T-helper 1 cell treated with Interleukin-12 subunit alpha and Interleukin-12 subunit beta and Interleukin-4 antibody, amounts not matched to agents 30 μg/mL and 1 μg/mL, for 36 hours (primary cell): Measurements from ENCODE around the gene REST.
A peak's percentile ranks its signal among the peaks of the same experiment; 100 is the strongest.
"Not testable (repeated sequence)": the region's sequence is repeated elsewhere in the genome, so short reads cannot be mapped to it uniquely, and the experiment has no call there.

Experiments used
- H3K27ac Mint-ChIP-seq: one replicate; pipeline ENCODE4 v1.8.0; 2021; ENCODE audit warnings: mild to moderate bottlenecking, mixed read lengths
- H3K27me3 Mint-ChIP-seq: one replicate; pipeline ENCODE4 v1.8.0; 2021; ENCODE audit warnings: low read depth, mixed read lengths
- H3K36me3 Mint-ChIP-seq: one replicate; pipeline ENCODE4 v1.8.0; 2021; ENCODE audit warnings: low read depth, mixed read lengths
- H3K4me1 Mint-ChIP-seq: one replicate; pipeline ENCODE4 v1.8.0; 2021; ENCODE audit warnings: low read depth, mixed read lengths
- H3K4me3 Mint-ChIP-seq: one replicate; pipeline ENCODE4 v1.8.0; 2021; ENCODE audit warnings: mild to moderate bottlenecking, moderate library complexity, mixed read lengths
- H3K9me3 Mint-ChIP-seq: one replicate; pipeline ENCODE4 v1.8.0; 2021; ENCODE audit warnings: mixed read lengths

REST gene

GRCh38 chr4:56939826-56940225 lies 32.1 kb downstream of the REST start:
- H3K36me3 Mint-ChIP-seq: peaks cover 17% of the 10 kb centered on the region
- not testable (repeated sequence) for H3K4me1 Mint-ChIP-seq, H3K9me3 Mint-ChIP-seq, H3K4me3 Mint-ChIP-seq, H3K27ac Mint-ChIP-seq, H3K27me3 Mint-ChIP-seq

- no peaks in the 10 kb centered on the region for H3K27me3 Mint-ChIP-seq
- no peaks in the 10 kb centered on the region for H3K9me3 Mint-ChIP-seq
- no peak overlapping the region for H3K27ac Mint-ChIP-seq
- H3K4me1 Mint-ChIP-seq: peaks cover 2% of the 10 kb centered on the region
- peaks cover 17% of the 10 kb centered on the region for H3K36me3 Mint-ChIP-seq
- H3K4me3 Mint-ChIP-seq: no peak overlapping the region
Measured at GRCh38 chr4:56940403-56940802, 32.7 kb downstream of the REST start.

GRCh38 chr4:56940971-56941370 lies 33.3 kb downstream of the REST start:
- H3K27ac Mint-ChIP-seq: no peak overlapping the region
- no peaks in the 10 kb centered on the region for H3K9me3 Mint-ChIP-seq
- H3K4me3 Mint-ChIP-seq: no peak overlapping the region
- H3K27me3 Mint-ChIP-seq: no peaks in the 10 kb centered on the region
- peaks cover 2% of the 10 kb centered on the region for H3K4me1 Mint-ChIP-seq
- H3K36me3 Mint-ChIP-seq: peaks cover 17% of the 10 kb centered on the region

GRCh38 chr4:56941403-56941802 lies 33.7 kb downstream of the REST start:
- Mint-ChIP-seq H3K27me3 (no peaks in the 10 kb centered on the region), H3K4me3 (no peak overlapping the region), H3K36me3 (peaks cover 17% of the 10 kb centered on the region), H3K4me1 (peaks cover 2% of the 10 kb centered on the region), H3K27ac (no peak overlapping the region), H3K9me3 (no peaks in the 10 kb centered on the region)

- Mint-ChIP-seq H3K36me3 (no peaks in the 10 kb centered on the region), H3K4me1 (peaks cover 3% of the 10 kb centered on the region), H3K9me3 (no peaks in the 10 kb centered on the region), H3K27me3 (no peaks in the 10 kb centered on the region), H3K4me3 (no peak overlapping the region), H3K27ac (no peak overlapping the region)
Measured at GRCh38 chr4:56953680-56954520, 46.2 kb downstream of the REST start.

- Mint-ChIP-seq H3K27ac (no peak overlapping the region), H3K9me3 (no peaks in the 10 kb centered on the region), H3K36me3 (peaks cover 5% of the 10 kb centered on the region), H3K4me1 (peaks cover 1% of the 10 kb centered on the region), H3K4me3 (no peak overlapping the region), H3K27me3 (no peaks in the 10 kb centered on the region)
Measured at GRCh38 chr4:56958111-56958517, 50.4 kb downstream of the REST start.

- Mint-ChIP-seq H3K4me1 (peaks cover 1% of the 10 kb centered on the region), H3K36me3 (peaks cover 5% of the 10 kb centered on the region), H3K4me3 (no peak overlapping the region), H3K27ac (no peak overlapping the region), H3K27me3 (no peaks in the 10 kb centered on the region), H3K9me3 (no peaks in the 10 kb centered on the region)
Measured at GRCh38 chr4:56959100-56959499, 51.4 kb downstream of the REST start.

- H3K27ac Mint-ChIP-seq: no peak overlapping the region
- no peak overlapping the region for H3K4me3 Mint-ChIP-seq
- H3K4me1 Mint-ChIP-seq: peaks cover 1% of the 10 kb centered on the region
- H3K27me3 Mint-ChIP-seq: no peaks in the 10 kb centered on the region
- H3K9me3 Mint-ChIP-seq: no peaks in the 10 kb centered on the region
- H3K36me3 Mint-ChIP-seq: peaks cover 15% of the 10 kb centered on the region
Measured at GRCh38 chr4:56961107-56961500, 53.4 kb downstream of the REST start.

GRCh38 chr4:56971383-56971782 lies 63.7 kb downstream of the REST start:
- H3K9me3 Mint-ChIP-seq: peaks cover 12% of the 10 kb centered on the region
- H3K36me3 Mint-ChIP-seq: peaks cover 54% of the 10 kb centered on the region
- peaks cover 31% of the 10 kb centered on the region for H3K4me1 Mint-ChIP-seq
- H3K4me3 Mint-ChIP-seq: no peak overlapping the region
- no peak overlapping the region for H3K27ac Mint-ChIP-seq
- no peaks in the 10 kb centered on the region for H3K27me3 Mint-ChIP-seq

GRCh38 chr4:56972389-56972788 lies 64.7 kb downstream of the REST start:
- H3K27ac Mint-ChIP-seq: no peak overlapping the region
- H3K4me1 Mint-ChIP-seq: peaks cover 28% of the 10 kb centered on the region
- H3K4me3 Mint-ChIP-seq: no peak overlapping the region
- H3K9me3 Mint-ChIP-seq: peaks cover 12% of the 10 kb centered on the region
- H3K36me3 Mint-ChIP-seq: peaks cover 50% of the 10 kb centered on the region
- no peaks in the 10 kb centered on the region for H3K27me3 Mint-ChIP-seq

GRCh38 chr4:56972809-56973208 lies 65.1 kb downstream of the REST start:
- no peak overlapping the region for H3K4me3 Mint-ChIP-seq
- H3K27me3 Mint-ChIP-seq: no peaks in the 10 kb centered on the region
- peaks cover 30% of the 10 kb centered on the region for H3K4me1 Mint-ChIP-seq
- H3K27ac Mint-ChIP-seq: no peak overlapping the region
- peaks cover 52% of the 10 kb centered on the region for H3K36me3 Mint-ChIP-seq
- H3K9me3 Mint-ChIP-seq: peaks cover 12% of the 10 kb centered on the region

- peaks cover 52% of the 10 kb centered on the region for H3K36me3 Mint-ChIP-seq
- H3K27ac Mint-ChIP-seq: no peak overlapping the region
- no peaks in the 10 kb centered on the region for H3K27me3 Mint-ChIP-seq
- H3K4me1 Mint-ChIP-seq: peaks cover 30% of the 10 kb centered on the region
- H3K4me3 Mint-ChIP-seq: no peak overlapping the region
- peaks cover 12% of the 10 kb centered on the region for H3K9me3 Mint-ChIP-seq
Measured at GRCh38 chr4:56973336-56973735, 65.6 kb downstream of the REST start.

GRCh38 chr4:56976283-56976836 lies 68.7 kb downstream of the REST start:
- peaks cover 12% of the 10 kb centered on the region for H3K9me3 Mint-ChIP-seq
- peak overlapping the region; percentile 74 for H3K27ac Mint-ChIP-seq
- H3K36me3 Mint-ChIP-seq: peaks cover 44% of the 10 kb centered on the region
- H3K27me3 Mint-ChIP-seq: no peaks in the 10 kb centered on the region
- H3K4me3 Mint-ChIP-seq: peak overlapping the region; percentile 100
- H3K4me1 Mint-ChIP-seq: peaks cover 48% of the 10 kb centered on the region

- Mint-ChIP-seq H3K27me3 (no peaks in the 10 kb centered on the region), H3K27ac (peak overlapping the region; percentile 99), H3K4me3 (peak overlapping the region; percentile 100), H3K4me1 (peaks cover 52% of the 10 kb centered on the region), H3K9me3 (peaks cover 12% of the 10 kb centered on the region), H3K36me3 (peaks cover 45% of the 10 kb centered on the region)
Measured at GRCh38 chr4:56976837-56977320, 69.2 kb downstream of the REST start.

- H3K9me3 Mint-ChIP-seq: peaks cover 12% of the 10 kb centered on the region
- H3K4me1 Mint-ChIP-seq: peaks cover 51% of the 10 kb centered on the region
- H3K4me3 Mint-ChIP-seq: peak within 1 kb of the TSS; percentile 100
- no peaks in the 10 kb centered on the region for H3K27me3 Mint-ChIP-seq
- H3K27ac Mint-ChIP-seq: peak within 1 kb of the TSS; percentile 100
- peaks cover 42% of the 10 kb centered on the region for H3K36me3 Mint-ChIP-seq
Measured at GRCh38 chr4:56977321-56978012, 69.8 kb downstream of the REST start, which contains the start of gene NOA1. Gene NOA1 (minus strand): TSS chr4:56977606. CDS start chr4:56977585, 21 bp downstream.
